ENCODE measurements around the gene TIE1. TPM values are rescaled to one million over a fixed set of nuclear protein-coding genes. Genes with fewer than 3 reads are reported as not detected.

The TIE1 gene
- total RNA-seq, 6 donors from 2014 or later = 23.9 to 170 (median 51.4) TPM

DNA sequence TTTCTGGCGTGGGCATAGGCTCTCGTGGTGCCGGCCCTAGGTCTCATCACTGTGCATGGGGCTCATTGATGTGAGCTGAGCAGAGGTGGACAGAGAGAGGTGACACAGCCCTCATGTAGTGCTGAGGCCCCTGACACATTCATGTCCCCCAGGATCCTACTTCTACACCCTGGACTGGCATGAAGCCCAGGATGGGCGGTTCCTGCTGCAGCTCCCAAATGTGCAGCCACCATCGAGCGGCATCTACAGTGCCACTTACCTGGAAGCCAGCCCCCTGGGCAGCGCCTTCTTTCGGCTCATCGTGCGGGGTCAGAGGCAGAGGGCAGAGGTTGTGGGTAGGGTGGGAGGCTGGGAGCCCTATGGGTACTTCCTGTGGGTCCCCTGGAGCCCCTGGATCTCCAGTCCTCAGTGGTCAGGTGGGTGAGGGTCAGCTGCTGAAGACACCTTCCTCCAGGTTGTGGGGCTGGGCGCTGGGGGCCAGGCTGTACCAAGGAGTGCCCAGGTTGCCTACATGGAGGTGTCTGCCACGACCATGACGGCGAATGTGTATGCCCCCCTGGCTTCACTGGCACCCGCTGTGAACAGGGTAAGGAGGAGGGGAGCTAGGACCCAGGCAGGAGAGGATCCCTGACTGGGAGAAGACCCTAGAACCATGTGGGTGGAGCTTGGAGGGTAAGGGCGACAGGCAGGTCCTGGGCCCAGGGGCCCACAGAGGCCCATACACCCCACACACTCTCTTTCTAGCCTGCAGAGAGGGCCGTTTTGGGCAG is 6.1 kb downstream of the TIE1 start:
- Histone ChIP-seq H3K4me3 (no peak overlapping the region), H3K9me3 (no peaks in the 10 kb centered on the region), H3K36me3 (peaks cover 0 to 27% (median 2%) of the 10 kb centered on the region in 4 donors), H3K4me1 (peaks cover 39 to 65% (median 48%) of the 10 kb centered on the region in 4 donors), H3K27me3 (no peaks in the 10 kb centered on the region), H3K27ac (peak overlapping the region in 3 of 4 donors; percentile 63 to 81 (median 78))
- WGBS, 2 donors = 73 to 91% methylated on average over 4 to 17 of the region's 17 CpGs
- DNase-seq = peak; percentile 41 to 50
- ATAC-seq (ENCODE audit: low FRiP score in 2 of 2) = no peak
- TF ChIP-seq CTCF (IDR thresholded peaks at IDR 0.05) (no peak), EP300 (IDR thresholded peaks at IDR 0.05) (no peak), POLR2A (IDR thresholded peaks at IDR 0.05) (no peak), POLR2AphosphoS5 (IDR thresholded peaks at IDR 0.05) (no peak)

DNA sequence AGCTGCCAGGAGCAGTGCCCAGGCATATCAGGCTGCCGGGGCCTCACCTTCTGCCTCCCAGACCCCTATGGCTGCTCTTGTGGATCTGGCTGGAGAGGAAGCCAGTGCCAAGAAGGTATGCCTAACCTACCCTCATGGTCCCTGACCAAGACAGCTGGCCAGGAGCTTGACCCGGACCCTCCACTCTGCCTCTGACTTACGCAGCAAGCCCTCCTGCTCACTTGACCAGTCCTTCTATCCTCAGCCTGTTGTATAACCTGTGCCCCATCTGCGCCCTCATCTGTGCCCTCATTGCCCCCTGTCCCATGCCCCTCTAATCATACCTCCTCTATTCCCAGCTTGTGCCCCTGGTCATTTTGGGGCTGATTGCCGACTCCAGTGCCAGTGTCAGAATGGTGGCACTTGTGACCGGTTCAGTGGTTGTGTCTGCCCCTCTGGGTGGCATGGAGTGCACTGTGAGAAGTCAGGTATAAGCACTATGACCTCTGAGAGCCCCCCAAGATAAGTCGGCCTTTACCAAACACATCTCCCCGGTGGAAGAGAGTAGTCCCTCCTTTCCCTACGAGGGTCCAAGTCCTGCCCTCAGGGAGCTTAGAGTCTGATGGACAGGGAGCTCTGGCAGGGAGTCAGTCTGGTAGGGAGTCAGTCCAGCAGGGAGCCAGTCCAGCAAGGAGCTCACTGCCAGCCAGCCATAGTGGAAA is 6.8 kb downstream of the TIE1 start:
- H3K27ac ChIP-seq = peak overlapping the region in 3 of 4 donors; percentile 40 to 81 (median 63)
- WGBS, 2 donors = 96% methylated on average over 6 to 9 of the region's 9 CpGs
- no peak overlapping the region for H3K4me3 ChIP-seq
- no peaks in the 10 kb centered on the region for H3K9me3 ChIP-seq
- no peak for ATAC-seq (ENCODE audit: low FRiP score in 2 of 2)
- H3K36me3 ChIP-seq = peaks cover 0 to 34% (median 2%) of the 10 kb centered on the region in 4 donors
- TF ChIP-seq POLR2AphosphoS5 (IDR thresholded peaks at IDR 0.05) (no peak), CTCF (IDR thresholded peaks at IDR 0.05) (no peak), EP300 (IDR thresholded peaks at IDR 0.05) (no peak), POLR2A (IDR thresholded peaks at IDR 0.05) (no peak)
- no peaks in the 10 kb centered on the region for H3K27me3 ChIP-seq
- DNase-seq = no peak
- peaks cover 39 to 61% (median 48%) of the 10 kb centered on the region in 4 donors for H3K4me1 ChIP-seq

DNA sequence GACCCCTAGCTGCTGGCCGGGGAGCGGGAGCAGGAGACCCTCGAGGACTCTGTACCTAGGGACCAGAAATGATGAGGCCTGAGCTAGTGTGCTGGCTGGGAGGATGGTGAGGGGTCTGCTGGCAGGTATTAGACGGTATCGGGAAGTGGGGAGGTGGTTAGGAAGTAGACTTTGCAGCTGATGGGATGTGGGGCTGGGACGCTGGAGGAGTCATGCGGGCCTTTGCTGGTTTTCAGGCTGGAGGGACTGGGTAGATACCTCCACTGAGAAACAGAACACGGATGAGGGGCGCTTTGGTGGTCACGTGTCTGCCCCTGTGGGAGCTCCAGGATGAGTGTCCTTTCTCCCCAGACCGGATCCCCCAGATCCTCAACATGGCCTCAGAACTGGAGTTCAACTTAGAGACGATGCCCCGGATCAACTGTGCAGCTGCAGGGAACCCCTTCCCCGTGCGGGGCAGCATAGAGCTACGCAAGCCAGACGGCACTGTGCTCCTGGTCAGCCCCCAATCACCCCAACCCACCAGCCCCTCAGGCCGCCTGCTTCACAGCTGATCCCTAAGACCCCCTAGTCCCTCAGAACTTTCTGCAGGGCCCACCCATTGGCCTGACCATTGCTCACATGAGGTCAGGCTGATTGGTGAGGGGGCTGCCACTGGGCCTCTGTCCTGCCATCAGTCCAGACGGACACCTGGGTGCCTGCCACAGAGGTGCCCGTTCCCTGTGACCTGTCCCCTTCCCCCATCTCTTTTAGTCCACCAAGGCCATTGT is 8.0 kb downstream of the TIE1 start:
- peaks cover 0 to 41% (median 8%) of the 10 kb centered on the region in 4 donors for H3K36me3 ChIP-seq
- H3K4me1 ChIP-seq = peaks cover 36 to 49% (median 40%) of the 10 kb centered on the region in 4 donors
- H3K4me3 ChIP-seq = no peak overlapping the region
- no peak for ATAC-seq (ENCODE audit: low FRiP score in 2 of 2)
- H3K27ac ChIP-seq = peak overlapping the region in 2 of 4 donors; percentile 42 to 81
- peak in 1 of 2 donors; percentile 17 for DNase-seq
- H3K27me3 ChIP-seq = no peaks in the 10 kb centered on the region
- TF ChIP-seq POLR2AphosphoS5 (IDR thresholded peaks at IDR 0.05) (no peak), CTCF (IDR thresholded peaks at IDR 0.05) (no peak), POLR2A (IDR thresholded peaks at IDR 0.05) (no peak), EP300 (IDR thresholded peaks at IDR 0.05) (no peak)
- WGBS, 2 donors = 93 to 95% methylated on average over 16 to 18 of the region's 20 CpGs
- H3K9me3 ChIP-seq = no peaks in the 10 kb centered on the region

- 79 to 89% methylated on average over 11 to 13 of the region's 13 CpGs for WGBS, 2 donors
- DNase-seq = peak in 1 of 2 donors; percentile 24
Observed at GRCh38 chr1:43309405-43310025, 8.7 kb downstream of the TIE1 start.

More at GRCh38 chr1:43309405-43310025, 8.7 kb downstream of the TIE1 start:
- Histone ChIP-seq H3K4me3 (no peak overlapping the region), H3K27ac (peak overlapping the region in 2 of 4 donors; percentile 42 to 81), H3K36me3 (peaks cover 0 to 45% (median 8%) of the 10 kb centered on the region in 4 donors), H3K27me3 (no peaks in the 10 kb centered on the region), H3K9me3 (no peaks in the 10 kb centered on the region), H3K4me1 (peaks cover 29 to 42% (median 35%) of the 10 kb centered on the region in 4 donors)
- TF ChIP-seq POLR2AphosphoS5 (IDR thresholded peaks at IDR 0.05) = no peak
- TF ChIP-seq POLR2A (IDR thresholded peaks at IDR 0.05) = no peak
- TF ChIP-seq EP300 (IDR thresholded peaks at IDR 0.05) = no peak
- no peak for TF ChIP-seq CTCF (IDR thresholded peaks at IDR 0.05)
- no peak for ATAC-seq (ENCODE audit: low FRiP score in 2 of 2)

All from upper lobe of left lung (tissue), 6 donors.